K562 (cell line): ENCODE results near the gene CDCA4. TPM values are rescaled to one million over a fixed set of nuclear protein-coding genes. Genes with fewer than 3 reads are reported as not detected.

Experiments used
- ATAC-seq: fragments of 200-7000 bp; cut with Tn5 transposase; 3 replicates; pipeline ENCODE4 v1.9.1; 2020; ENCODE audit warnings: moderate library complexity
- BruUV-seq: library from RNA; stranded (reverse); fragments of 400-500 nt; replicated peaks from 2 replicates; lab custom pipeline; 2021; lab: Mats Ljungman, UMichigan
- CTCF ChIA-PET: fragments of 300-600 bp; formaldehyde crosslinking; extraction: SDS; loops from one replicate; lab custom pipeline; 2021; ENCODE audit warnings: low intra/inter-chr PET ratio; lab: Yijun Ruan, JAX
- POLR2A ChIA-PET: fragments of 300-600, 350-650 bp; sonication (Branson Sonifier 250); formaldehyde crosslinking; extraction: SDS; loops from one replicate; lab custom pipeline; 2021; ENCODE audit warnings: antibody characterized with exemption, inconsistent platforms; lab: Yijun Ruan, JAX
- DNase-seq, 4 experiments: peaks; one replicate each; pipeline versions ENCODE4 v3.0.0 to v3.0.0-alpha.2; 2011 to 2018; ENCODE audit warnings: low spot score in 3 of 4, mixed read lengths in 3 of 4; ENCODE audit errors: extremely low read depth in 1 of 4
- FAIRE-seq: peaks from 2 replicates; lab custom pipeline; 2011; peaks lifted over from hg19 to GRCh38; lab: Jason Lieb, UNC
- H2AFZ ChIP-seq: 2 replicates; pipeline ENCODE4 v1.6.0; 2011; ENCODE audit warnings: low read depth, low read length, control low read depth, inconsistent platforms
- H3K27ac ChIP-seq: fragments of 200-600 bp; 3 replicates; pipeline ENCODE4 v1.8.0; 2011; ENCODE audit warnings: low read depth, mild to moderate bottlenecking, control low read depth, inconsistent platforms, low read length, moderate library complexity, mixed read lengths; ENCODE audit errors: extremely low read depth
- H3K27me3 ChIP-seq, 2 experiments: fragments of 300-600 bp in 1 of 2; 2 replicates in 1 of 2; 3 replicates in 1 of 2; pipeline versions ENCODE4 v1.6.0 to v1.8.0; 2011; ENCODE audit warnings: inconsistent platforms in 2 of 2, low read length in 2 of 2, mild to moderate bottlenecking in 1 of 2, mixed read lengths in 1 of 2, moderate library complexity in 1 of 2; ENCODE audit not compliant: control insufficient read depth in 2 of 2, insufficient read depth in 2 of 2
- H3K36me3 ChIP-seq: fragments of 300-600 bp; 3 replicates; pipeline ENCODE4 v1.8.0; 2011; ENCODE audit warnings: mild to moderate bottlenecking, low read length, inconsistent platforms; ENCODE audit not compliant: control insufficient read depth, insufficient read depth
- H3K4me1 ChIP-seq, 2 experiments: fragments of 200-600 bp in 1 of 2; replicated peaks in 1 of 2; 2 replicates in 1 of 2; 3 replicates in 1 of 2; pipeline versions ENCODE4 v1.5.1 to v1.8.0; 2011; ENCODE audit warnings: inconsistent platforms in 2 of 2, low read length in 2 of 2, mild to moderate bottlenecking in 1 of 2, mixed read lengths in 1 of 2, moderate library complexity in 1 of 2; ENCODE audit not compliant: control insufficient read depth in 2 of 2, insufficient read depth in 2 of 2
- H3K4me2 ChIP-seq: 2 replicates; pipeline ENCODE4 v1.6.1; 2011; ENCODE audit warnings: low read length, control low read depth, inconsistent platforms, mixed read lengths; ENCODE audit not compliant: insufficient read depth
- H3K4me3 ChIP-seq: fragments of 200-600 bp; sonication (generic), shearing (Covaris generic); 2 replicates; pipeline ENCODE4 v1.5.1; 2016; ENCODE audit warnings: control low read depth, inconsistent platforms
- H3K79me2 ChIP-seq: fragments of 200-600 bp; 3 replicates; pipeline ENCODE4 v1.8.0; 2011; ENCODE audit warnings: low read length, inconsistent platforms; ENCODE audit not compliant: control insufficient read depth, insufficient read depth
- H3K9ac ChIP-seq, 2 experiments: 2 replicates each; pipeline versions ENCODE4 v1.6.0 to v1.6.1; 2011; ENCODE audit warnings: low read depth in 2 of 2, low read length in 2 of 2, control low read depth in 1 of 2, inconsistent platforms in 1 of 2, mild to moderate bottlenecking in 1 of 2, mixed read lengths in 1 of 2; ENCODE audit not compliant: insufficient read depth in 1 of 2
- H3K9me1 ChIP-seq: one replicate; pipeline ENCODE4 v1.6.0; 2011; ENCODE audit warnings: inconsistent platforms, mild to moderate bottlenecking, low read length, moderate library complexity; ENCODE audit not compliant: control insufficient read depth, insufficient read depth
- H3K9me3 ChIP-seq: replicated peaks from 2 replicates; pipeline ENCODE4 v1.5.1; 2011; ENCODE audit warnings: low read depth, low read length, inconsistent platforms; ENCODE audit not compliant: control insufficient read depth, insufficient read depth
- H4K20me1 ChIP-seq: replicated peaks from 2 replicates; pipeline ENCODE4 v1.6.1; 2011; ENCODE audit warnings: low read length, inconsistent platforms, mixed read lengths; ENCODE audit not compliant: control insufficient read depth, insufficient read depth
- FOXK1 ChIP-seq: sonication (generic); formaldehyde crosslinking; IDR thresholded peaks from 2 replicates; pipeline ENCODE4 v1.8.0; 2022; ENCODE audit warnings: missing genetic modification reagents, mild to moderate bottlenecking, borderline replicate concordance
- HCFC1 ChIP-seq: IDR thresholded peaks from 2 replicates; pipeline ENCODE4 v1.6.1; 2012; ENCODE audit warnings: low read depth, low read length, improper control_type of control experiment
- HDAC2 ChIP-seq: fragments of 450-650 bp; IDR thresholded peaks from 2 replicates; pipeline ENCODE4 v1.6.1; 2016; ENCODE audit warnings: mild to moderate bottlenecking
- HDGF ChIP-seq: fragments of 450-650 bp; IDR thresholded peaks from 2 replicates; pipeline ENCODE4 v1.6.1; 2016
- L3MBTL2 ChIP-seq: fragments of 450-650 bp; IDR thresholded peaks from 2 replicates; pipeline ENCODE4 v1.6.1; 2016; ENCODE audit warnings: mild to moderate bottlenecking, moderate library complexity
- MTA1 ChIP-seq: fragments of 450-650 bp; IDR thresholded peaks from 2 replicates; pipeline ENCODE4 v1.6.1; 2017; ENCODE audit warnings: borderline replicate concordance
- RNF2 ChIP-seq: sonication (generic); IDR thresholded peaks from 2 replicates; pipeline ENCODE4 v1.6.1; 2016
- SMAD3 ChIP-seq: fragments of 450-650 bp; formaldehyde crosslinking; conservative IDR thresholded peaks from 2 replicates; pipeline ENCODE4 v1.4.0; 2020; ENCODE audit warnings: mild to moderate bottlenecking
- TARDBP ChIP-seq: fragments of 450-650 bp; IDR thresholded peaks from 2 replicates; pipeline ENCODE4 v1.6.1; 2016
- TCF7L2 ChIP-seq: fragments of 150-350 bp; IDR thresholded peaks from 2 replicates; pipeline ENCODE4 v1.6.1; 2016; ENCODE audit warnings: low read depth, mild to moderate bottlenecking, low read length, moderate library complexity
- XRCC5 ChIP-seq: fragments of 200-400 bp; formaldehyde crosslinking; IDR thresholded peaks from 2 replicates; pipeline ENCODE4 v1.6.1; 2017; ENCODE audit warnings: low read depth, mild to moderate bottlenecking, low read length
- ZKSCAN1 ChIP-seq: fragments of 150-350 bp; IDR thresholded peaks from 2 replicates; pipeline ENCODE4 v1.6.1; 2016; ENCODE audit warnings: low read depth, low read length
- ZNF511 ChIP-seq: sonication (generic); formaldehyde crosslinking; IDR thresholded peaks from 2 replicates; pipeline ENCODE4 v1.8.0; 2022; ENCODE audit warnings: mild to moderate bottlenecking, missing genetic modification reagents
- ZNF57 ChIP-seq: fragments of 450-650 bp; formaldehyde crosslinking; IDR thresholded peaks from 2 replicates; pipeline ENCODE4 v1.4.0; 2020; ENCODE audit warnings: mild to moderate bottlenecking, moderate library complexity
- ZNF707 ChIP-seq: fragments of 250-450 bp; sonication (Bioruptor Pico); conservative IDR thresholded peaks from 2 replicates; pipeline ENCODE4 v1.8.0; 2022; ENCODE audit warnings: inconsistent platforms, mild to moderate bottlenecking, moderate library complexity
- ZNF76 ChIP-seq: fragments of 250-450 bp; sonication (Bioruptor Pico); IDR thresholded peaks from 2 replicates; pipeline ENCODE4 v1.4.0; 2020; ENCODE audit warnings: mild to moderate bottlenecking, moderate library complexity, borderline replicate concordance
- WGBS: fragments of 100-300 bp; shearing (Covaris generic); methylation state at CpG from one replicate; pipeline ENCODE4 v1.1.6; 2016; ENCODE audit warnings: low coverage, mixed read lengths; ENCODE audit not compliant: insufficient coverage; ENCODE audit errors: missing lambda C conversion rate; 5-methylcytosine and 5-hydroxymethylcytosine counted together
- in situ Hi-C: fragments of 300-500 bp; cut with MboI; formaldehyde crosslinking; loops from 4 replicates; pipeline ENCODE4 v1.15.0; 2018; ENCODE audit warnings: inconsistent platforms, mixed read lengths
- intact Hi-C: fragments of 100-400 bp; cut with micrococcal nuclease; formaldehyde crosslinking; loops from 2 replicates; pipeline ENCODE4 v1.14.2; 2022
- polyA plus RNA-seq, 8 experiments: library from polyadenylated mRNA; depleted of rRNA in 4 of 8; stranded (reverse) in 5 of 8; unstranded in 3 of 8; fragments of >200 nt; fragmentation: Nextera tagmentation in 2 of 8; fragmentation: Illumina TruSeq in 1 of 8; extraction: Ambion mirVana in 2 of 8; extraction: Trizol in 1 of 8; gene quantifications; 2 replicates each; pipeline versions ENCODE4 v1.2.1 to v1.2.3, GENCODE V29; 2011 to 2014; ENCODE audit warnings: inconsistent platforms in 1 of 8, missing spikeins in 1 of 8
- total RNA-seq, 7 experiments: library from RNA; depleted of rRNA in 6 of 7; stranded (reverse); fragments of >200 nt in 6 of 7; fragmentation: Illumina TruSeq in 2 of 7; extraction: Trizol in 2 of 7; gene quantifications; 2 replicates each; pipeline versions ENCODE4 v1.2.1 to v1.2.3, GENCODE V29; 2011 to 2021; ENCODE audit warnings: low replicate concordance in 1 of 7
- TF ChIP-seq, protein P1 (sequence below): fragments of 200-800 bp; sonication (Bioruptor generic); IDR thresholded peaks from 2 replicates; pipeline ENCODE4 v1.6.1; 2017; ENCODE audit warnings: missing genetic modification characterization, missing compliant biosample characterization
- TF ChIP-seq, protein P2 (sequence below): fragments of 250-450 bp; sonication (Bioruptor Pico); IDR thresholded peaks from 2 replicates; pipeline ENCODE4 v1.5.0; 2021; ENCODE audit warnings: mild to moderate bottlenecking, moderate library complexity

Gene CDCA4
- total and polyA plus RNA-seq, 9 of the 15 experiments (the other 6 are each of a cell fraction or from before 2014, with no cell fraction given): 6.6 to 44.2 (median 23.0) TPM

GRCh38 chr14:105056303-105056831 is 35.5 kb upstream of the CDCA4 start:
- Histone ChIP-seq H3K27me3 (peaks cover 3 to 30% of the 10 kb centered on the region in 2 experiments; a peak in 3 of 5 replicates), H3K79me2 (no peaks in the 10 kb centered on the region), H3K27ac (no peak overlapping the region), H3K36me3 (no peaks in the 10 kb centered on the region), H2AFZ (no peak overlapping the region), H3K9me1 (no peaks in the 10 kb centered on the region), H3K4me2 (no peak overlapping the region), H4K20me1 (no peaks in the 10 kb centered on the region; the same call in 1 of the 2 replicates), H3K4me1 (peaks cover 0 to 31% of the 10 kb centered on the region in 2 experiments; a peak in 3 of 5 replicates), H3K4me3 (no peak overlapping the region), H3K9ac (no peak overlapping the region; a peak in 1 of 4 replicates), H3K9me3 (no peaks in the 10 kb centered on the region)
- in situ Hi-C loops (no loop called here), intact Hi-C loops (no loop called here)
- DNase-seq (no peak), FAIRE-seq (no peak), ATAC-seq (no peak)
- WGBS: no CpG with 5 or more reads among the region's 22 CpGs
- ChIA-PET POLR2A (interaction anchor here (1.3 kb wide), 1 partner anchor 10 kb away, joined by 4 read pairs; no protein-coding TSS in a partner anchor), CTCF (interaction anchor here (0.7 kb wide), 1 partner anchor 10 kb away, joined by 4 read pairs; no protein-coding TSS in a partner anchor)
- no TSS peak for BruUV-seq
- TF ChIP-seq SMAD3 (CRISPR knock-in tag) (no peak), ZNF707 (CRISPR knock-in tag) (no peak), HDAC2 (no peak), ZNF76 (no peak), HCFC1 (no peak), XRCC5 (no peak), MTA1 (no peak), ZKSCAN1 (no peak), HDGF (no peak), FOXK1 (CRISPR knock-in tag) (no peak), ZNF57 (CRISPR knock-in tag) (no peak), TCF7L2 (no peak), L3MBTL2 (no peak), RNF2 (no peak), TARDBP (no peak), ZNF511 (CRISPR knock-in tag) (no peak)
- TF ChIP-seq, protein P1, sequence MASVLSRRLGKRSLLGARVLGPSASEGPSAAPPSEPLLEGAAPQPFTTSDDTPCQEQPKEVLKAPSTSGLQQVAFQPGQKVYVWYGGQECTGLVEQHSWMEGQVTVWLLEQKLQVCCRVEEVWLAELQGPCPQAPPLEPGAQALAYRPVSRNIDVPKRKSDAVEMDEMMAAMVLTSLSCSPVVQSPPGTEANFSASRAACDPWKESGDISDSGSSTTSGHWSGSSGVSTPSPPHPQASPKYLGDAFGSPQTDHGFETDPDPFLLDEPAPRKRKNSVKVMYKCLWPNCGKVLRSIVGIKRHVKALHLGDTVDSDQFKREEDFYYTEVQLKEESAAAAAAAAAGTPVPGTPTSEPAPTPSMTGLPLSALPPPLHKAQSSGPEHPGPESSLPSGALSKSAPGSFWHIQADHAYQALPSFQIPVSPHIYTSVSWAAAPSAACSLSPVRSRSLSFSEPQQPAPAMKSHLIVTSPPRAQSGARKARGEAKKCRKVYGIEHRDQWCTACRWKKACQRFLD (CRISPR knock-in tag): no peak
- TF ChIP-seq, protein P2, sequence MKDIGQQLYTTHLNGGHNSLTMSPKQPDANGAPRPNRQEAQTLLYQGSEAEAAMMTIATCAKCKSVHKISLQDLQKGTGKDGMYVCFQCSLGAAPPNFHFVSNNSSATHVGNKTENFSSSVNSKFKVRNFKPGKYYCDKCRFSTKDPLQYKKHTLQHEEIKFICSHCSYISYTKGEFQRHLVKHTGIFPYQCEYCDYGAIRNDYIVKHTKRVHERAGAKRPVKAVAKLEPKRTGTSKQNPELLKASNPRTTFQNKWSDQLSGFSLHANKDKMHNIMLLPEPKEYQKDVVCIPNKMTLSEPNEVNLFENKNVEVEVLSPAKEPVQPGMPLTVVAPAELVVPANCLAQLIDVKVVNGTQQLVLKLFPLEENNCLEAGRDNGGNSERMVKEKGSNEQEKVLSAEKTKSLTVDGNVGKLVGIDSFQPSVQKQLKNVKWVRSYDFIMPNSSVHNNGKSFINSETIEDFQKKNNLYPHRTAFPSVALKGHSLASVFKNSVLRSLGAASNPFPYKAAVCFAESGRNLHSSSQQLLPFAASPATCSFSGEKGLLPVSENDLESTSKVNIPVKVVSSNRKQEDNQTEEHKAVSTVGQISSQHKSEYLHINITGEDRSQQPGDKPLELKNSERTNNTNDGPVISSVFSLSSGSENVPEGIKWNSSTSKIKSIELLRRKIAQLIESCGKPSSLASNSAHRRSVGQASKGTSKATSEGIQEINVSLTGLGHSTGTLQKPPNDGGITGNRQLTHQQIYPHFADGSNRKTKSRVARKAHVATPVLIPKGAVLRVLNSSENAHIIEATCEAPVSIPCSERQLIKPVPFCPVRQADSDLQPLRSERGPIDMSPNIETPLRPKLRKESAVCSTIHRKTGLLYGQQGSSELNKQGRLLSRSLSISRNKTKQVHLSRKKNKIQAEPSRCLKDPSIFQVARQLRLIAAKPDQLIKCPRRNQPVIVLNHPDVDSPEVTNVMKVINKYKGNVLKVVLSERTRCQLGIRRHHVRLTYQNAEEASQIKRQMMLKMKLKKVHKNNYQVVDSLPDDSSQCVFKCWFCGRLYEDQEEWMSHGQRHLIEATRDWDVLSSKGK (CRISPR knock-in tag): no peak
